Measurements from ENCODE around the gene STAB1.

DNA sequence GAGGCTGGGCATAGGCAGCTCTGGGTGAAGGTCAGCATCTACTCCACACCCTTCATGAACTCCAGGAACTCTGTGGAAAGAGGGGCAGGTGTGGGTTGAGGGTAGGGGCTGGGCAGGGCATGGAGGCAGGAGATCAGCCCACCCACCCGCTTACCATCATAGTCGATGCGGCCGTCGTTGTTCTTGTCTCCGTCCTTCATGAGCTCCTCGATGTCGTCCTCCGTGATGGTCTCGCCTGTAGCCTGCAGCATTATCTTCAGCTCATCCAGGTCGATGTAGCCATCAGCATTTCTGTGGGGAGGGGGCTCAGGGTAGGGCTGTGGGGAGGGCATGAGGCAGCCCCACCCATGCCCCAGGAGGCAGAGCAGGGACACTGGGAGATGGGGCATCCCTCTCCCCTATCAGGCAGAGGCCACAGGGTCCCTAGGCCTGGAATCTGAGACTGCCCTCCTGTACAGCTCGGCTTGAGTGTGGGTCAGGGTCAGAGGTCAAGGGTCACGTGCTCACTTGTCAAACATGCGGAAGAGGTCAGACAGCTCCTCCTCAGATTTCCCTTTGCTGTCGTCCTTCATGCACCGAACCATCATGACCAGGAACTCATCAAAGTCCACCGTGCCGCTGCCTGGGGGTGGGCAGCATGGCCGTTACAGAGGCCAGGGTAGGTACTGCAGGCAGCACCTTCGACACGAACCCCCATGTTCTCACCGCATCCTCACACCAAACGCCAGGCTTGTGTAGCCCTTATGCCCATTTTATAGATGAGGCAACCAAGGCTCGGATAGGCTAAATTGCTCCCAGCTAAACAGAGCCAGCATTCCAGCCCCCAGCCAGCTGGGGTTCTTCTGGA, 43.7 kb upstream of the STAB1 start:
- TF ChIP-seq, protein P1, sequence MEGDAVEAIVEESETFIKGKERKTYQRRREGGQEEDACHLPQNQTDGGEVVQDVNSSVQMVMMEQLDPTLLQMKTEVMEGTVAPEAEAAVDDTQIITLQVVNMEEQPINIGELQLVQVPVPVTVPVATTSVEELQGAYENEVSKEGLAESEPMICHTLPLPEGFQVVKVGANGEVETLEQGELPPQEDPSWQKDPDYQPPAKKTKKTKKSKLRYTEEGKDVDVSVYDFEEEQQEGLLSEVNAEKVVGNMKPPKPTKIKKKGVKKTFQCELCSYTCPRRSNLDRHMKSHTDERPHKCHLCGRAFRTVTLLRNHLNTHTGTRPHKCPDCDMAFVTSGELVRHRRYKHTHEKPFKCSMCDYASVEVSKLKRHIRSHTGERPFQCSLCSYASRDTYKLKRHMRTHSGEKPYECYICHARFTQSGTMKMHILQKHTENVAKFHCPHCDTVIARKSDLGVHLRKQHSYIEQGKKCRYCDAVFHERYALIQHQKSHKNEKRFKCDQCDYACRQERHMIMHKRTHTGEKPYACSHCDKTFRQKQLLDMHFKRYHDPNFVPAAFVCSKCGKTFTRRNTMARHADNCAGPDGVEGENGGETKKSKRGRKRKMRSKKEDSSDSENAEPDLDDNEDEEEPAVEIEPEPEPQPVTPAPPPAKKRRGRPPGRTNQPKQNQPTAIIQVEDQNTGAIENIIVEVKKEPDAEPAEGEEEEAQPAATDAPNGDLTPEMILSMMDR (IDR thresholded peaks at IDR 0.05): no peak
- TF ChIP-seq POLR2A (IDR thresholded peaks at IDR 0.05): no peak

Data from testis (tissue), 2 donors.